NCI-H2171 (cell line): ENCODE data around the gene MAST4.

Experiments used
- DNase-seq: peaks from one replicate; lab custom pipeline; 2025; lab: John Stamatoyannopoulos, UW

MAST4 gene

DNA sequence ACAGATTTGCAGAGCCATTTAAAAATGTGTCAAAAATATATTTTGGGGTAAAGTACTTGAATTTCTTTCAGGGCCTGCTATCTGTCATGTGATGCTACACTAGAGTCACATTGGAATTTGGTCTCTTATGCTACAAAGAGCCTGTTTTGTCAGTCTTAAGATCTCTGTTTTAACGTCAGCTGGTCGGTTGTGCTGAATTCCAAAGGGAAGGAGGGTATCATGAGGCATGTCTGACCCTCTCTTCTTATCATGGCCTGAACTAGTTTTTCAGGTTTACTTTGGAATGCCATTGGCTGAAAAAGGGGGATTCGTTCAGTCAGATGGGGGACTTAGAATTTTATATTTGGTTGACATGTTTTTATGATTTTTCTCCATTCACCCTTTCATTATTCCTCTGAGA lies 309.8 kb downstream of the MAST4 start:
- DNase-seq: no peak

DNA sequence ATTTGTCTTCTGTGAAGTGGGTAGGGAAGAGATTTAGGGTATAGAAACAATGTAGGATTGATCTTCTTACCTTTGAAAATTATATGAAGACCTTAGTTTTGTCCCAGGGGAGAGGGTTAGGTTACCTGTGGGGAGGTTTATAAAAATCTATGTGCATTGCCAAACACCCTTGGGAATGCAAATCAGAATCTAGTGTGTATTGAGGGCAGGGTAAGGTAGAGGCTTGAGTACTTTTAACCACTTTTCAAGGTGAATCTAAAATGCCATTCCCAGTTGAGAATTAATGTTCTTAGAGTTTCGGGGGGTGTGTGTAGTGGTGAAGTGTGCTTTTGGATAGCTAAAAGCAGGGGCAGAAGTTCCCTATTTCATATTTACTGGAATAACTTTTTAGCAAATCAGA lies 312.0 kb downstream of the MAST4 start:
- DNase-seq: no peak

DNA sequence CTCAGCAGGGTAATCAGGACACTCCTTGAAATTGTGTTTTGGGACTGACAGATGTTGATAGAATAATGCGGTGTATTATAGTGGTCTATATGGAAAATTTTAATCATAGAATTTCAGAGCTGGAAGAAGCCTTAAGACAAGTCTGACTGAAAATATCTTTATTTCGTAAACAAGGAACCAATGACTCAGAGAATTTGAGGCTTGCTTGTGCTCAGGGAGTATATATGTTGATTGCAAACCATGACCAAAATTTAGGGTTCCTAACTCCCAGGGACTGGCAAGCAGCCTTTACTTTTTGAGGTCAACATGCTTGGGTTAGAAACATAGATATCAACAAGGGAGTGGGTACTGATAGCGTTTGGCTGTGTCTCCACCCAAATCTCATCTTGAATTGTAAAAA lies 313.2 kb downstream of the MAST4 start:
- no peak for DNase-seq

DNA sequence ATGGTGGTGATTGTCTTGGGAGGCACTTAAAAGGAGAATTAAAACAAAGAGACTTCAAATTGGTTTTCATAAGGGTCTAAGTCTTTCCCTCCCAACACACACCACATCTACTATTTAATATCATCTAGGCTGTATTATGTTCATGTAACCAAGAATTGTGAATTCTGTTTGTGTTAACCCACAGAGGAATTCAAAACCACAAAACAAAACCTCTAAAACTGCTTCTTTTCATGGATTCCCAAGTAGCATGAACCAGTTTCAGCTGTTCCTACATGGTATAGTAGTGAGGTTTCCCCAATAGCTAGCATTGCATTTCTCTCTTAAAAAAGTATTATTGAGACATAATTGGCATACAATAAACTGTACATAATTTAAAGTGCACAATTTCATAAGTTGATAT lies 316.6 kb downstream of the MAST4 start:
- no peak for DNase-seq

DNA sequence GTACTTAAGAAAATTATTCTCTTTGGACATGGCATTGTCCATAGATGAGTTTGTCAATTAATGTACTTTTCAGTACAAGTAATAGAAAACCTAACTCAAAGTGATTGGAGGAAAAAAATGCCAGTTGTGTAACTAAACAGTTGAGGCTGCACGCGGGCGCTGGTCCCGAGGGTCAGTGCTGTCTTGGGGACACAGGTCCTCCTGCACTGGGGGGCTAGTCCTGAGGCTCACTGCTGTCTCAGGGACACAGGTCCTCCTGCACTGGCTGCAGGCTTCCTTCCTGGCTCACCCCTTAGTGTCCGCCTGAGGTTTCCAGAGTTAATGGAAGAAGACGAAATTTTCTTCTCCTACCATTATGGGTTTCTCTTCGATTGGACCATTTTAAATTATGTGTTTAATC lies 319.3 kb downstream of the MAST4 start:
- DNase-seq: no peak

DNA sequence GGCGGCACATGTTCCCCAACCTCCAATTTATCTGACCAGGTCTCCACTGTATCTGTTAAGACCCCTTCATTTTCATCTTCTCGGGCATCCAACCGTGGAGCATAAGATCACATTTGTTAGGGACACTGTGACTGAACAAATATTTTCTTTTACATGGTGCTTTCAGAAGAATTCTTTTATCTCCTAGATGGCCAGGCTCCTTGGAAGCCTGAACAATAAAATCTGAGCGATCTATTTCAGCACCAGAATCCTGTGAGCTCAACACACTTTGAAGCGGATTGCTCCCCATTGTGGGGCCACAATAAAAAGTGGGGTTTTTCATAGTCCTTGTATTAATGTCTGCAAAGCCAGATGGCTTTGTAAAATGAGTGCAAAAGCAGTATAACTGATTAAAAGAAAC lies 326.7 kb downstream of the MAST4 start:
- no peak for DNase-seq

DNA sequence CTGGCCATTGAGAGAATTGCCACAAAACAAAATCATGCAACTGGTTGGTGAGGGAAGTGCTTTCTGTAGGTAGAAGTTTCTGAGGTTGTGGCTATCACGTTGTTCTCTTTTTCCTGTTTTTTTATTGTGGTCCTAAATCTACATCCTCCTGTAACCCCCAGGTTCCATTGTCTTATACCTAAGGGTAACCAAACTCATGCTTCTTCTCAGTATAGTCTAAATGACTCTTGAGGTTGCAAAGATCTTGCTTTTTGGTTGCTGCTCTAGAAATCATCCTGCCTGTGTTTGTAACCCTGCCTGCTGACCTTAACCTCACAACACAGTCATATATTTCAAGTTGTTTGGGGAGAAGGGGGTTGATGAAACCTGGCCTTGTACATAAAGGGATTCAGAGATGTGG lies 327.3 kb downstream of the MAST4 start:
- DNase-seq: no peak

DNA sequence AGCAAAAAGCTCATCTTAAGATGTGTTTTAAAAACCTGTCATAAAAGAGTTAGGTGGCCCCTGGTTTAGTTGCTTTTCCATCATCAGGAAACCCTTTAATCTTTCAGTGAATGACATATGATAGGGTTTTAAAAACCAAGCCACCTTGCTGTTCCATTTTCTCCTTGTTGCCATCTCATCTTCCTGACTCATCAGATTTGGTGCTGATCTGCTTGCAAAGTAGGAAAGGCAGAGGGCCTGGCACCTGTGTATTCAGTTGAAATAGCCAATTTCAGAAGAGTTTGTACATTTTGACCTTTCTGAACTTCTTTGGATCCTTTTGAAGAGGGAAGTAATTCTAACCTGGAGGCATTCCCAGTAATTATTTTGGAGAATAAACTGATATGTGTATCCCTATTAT lies 327.7 kb downstream of the MAST4 start:
- no peak for DNase-seq

DNA sequence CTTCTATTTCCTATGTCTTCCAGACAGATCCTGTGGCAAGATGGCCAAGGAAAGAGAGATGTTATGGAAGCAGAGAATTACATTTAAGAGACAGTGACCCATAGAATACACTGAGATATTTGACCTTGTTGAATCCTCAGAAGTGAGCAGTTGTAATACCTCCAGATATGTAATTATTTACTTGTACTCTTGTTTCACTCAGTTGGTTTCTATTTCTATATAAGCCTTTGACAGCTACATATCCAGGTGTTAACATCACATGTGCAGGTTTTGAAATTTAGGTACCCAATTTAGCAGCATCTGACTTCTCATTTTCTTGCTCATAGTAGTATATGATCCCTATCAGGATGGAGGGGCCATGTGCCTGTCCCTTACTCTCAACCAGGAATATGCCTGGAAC lies 330.9 kb downstream of the MAST4 start:
- DNase-seq: no peak

DNA sequence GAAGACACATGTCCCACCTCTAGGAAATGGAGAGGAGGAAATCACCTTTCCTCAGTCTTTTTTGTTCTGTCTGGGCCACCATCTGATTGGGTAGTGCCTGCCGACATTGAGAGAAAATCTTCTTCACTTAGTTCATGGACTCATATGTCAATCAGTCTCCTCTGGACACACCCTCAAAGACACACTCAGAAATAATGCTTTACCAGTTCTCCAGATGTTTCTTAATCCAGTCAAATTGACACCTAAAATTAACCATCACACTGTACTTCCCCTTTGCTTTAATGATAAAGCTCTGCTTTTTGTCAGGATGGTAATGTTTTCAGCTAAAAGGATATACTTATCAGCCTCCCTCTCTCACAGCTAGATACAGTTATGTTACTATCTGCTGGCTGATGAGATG lies 333.1 kb downstream of the MAST4 start:
- DNase-seq: no peak

DNA sequence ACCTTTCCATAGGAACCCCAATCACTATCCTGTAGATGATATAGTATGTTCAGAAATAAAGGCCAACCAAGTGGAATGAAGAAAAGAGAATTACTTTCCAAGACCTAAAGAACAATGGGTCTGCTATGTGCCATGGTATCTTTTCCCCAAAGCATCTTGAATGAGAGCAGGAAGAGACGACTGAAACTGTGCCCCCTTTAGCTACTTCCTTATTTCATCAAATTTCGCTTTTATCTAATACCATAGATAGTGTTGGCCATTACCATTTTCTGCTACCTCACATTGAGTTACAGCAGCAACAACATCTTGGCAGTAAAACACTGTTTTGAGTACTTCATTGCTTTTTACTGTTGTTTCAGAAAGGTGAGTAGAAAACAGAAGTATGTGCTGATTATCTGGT lies 333.8 kb downstream of the MAST4 start:
- DNase-seq: no peak

DNA sequence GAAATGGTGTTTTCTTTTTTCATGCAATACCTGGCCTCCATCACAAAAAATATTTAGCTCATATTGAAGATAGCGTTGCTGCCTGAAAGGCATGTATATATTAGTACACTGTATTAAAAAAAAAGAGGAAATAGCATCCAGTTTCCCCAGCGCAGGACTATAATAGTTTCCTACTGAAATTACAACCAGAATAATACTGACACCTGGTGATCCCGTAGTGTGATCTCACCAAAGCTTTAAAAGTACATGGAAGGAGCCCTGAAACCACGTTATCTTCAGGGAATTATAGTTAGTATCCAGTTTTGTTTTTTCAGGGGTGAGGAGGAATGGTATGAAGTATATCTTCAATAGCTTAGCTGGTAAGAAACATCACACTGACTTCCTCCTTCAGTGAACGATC lies 335.5 kb downstream of the MAST4 start:
- no peak for DNase-seq

DNA sequence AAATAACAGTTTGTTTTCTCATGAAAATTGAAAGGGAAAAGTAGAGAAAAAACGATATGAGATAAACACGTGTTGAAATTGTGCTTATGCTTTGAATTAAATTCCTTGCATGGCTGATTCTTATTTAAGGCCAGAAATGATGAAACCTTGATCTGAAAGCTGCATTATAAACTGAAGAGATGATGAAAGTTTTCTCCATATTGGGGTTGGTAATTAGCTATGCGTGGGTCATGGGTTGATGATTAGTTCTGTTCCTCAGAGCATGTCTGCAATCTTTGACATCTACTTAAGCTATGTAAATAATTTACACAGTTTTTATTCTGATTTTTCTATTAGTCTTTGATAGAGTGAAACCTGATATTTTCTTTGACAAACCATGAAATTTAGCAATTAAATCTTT lies 336.3 kb downstream of the MAST4 start:
- DNase-seq: no peak

DNA sequence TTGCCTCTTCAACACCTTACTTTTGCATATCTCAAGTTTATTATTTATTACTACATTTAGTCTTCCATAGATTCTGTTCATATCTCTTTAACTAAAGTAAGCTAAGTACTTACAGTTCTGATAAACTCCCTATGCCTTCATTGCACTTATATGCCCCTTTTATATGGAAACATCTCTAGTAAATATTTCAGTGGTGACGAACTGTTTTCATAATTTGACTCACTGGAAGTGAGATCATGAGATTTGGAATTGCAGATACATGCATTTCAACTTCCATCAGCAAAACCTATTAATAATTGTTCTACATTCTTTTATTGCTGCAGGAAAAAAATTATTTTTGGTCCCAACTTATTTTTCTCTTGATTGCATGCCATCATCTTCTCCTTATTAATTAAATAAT lies 336.9 kb downstream of the MAST4 start:
- no peak for DNase-seq

DNA sequence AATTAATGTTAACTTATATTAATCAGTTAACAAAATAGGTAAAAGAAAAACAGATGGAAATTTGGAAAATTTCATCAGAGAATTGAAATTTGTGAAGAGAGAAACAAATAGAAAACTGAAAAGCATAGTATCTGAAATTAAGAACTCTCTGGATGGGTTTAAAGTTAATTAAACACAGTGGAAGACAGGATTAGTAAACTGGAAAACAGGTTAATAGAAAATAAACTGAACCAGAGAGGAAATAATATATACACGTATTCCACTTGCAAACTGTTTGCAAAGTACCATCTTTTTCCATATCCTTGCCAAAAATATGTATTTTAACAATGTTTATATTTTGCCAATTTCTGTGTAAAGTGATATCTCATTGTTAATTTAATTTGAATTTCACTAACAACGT lies 342.9 kb downstream of the MAST4 start:
- DNase-seq: no peak

DNA sequence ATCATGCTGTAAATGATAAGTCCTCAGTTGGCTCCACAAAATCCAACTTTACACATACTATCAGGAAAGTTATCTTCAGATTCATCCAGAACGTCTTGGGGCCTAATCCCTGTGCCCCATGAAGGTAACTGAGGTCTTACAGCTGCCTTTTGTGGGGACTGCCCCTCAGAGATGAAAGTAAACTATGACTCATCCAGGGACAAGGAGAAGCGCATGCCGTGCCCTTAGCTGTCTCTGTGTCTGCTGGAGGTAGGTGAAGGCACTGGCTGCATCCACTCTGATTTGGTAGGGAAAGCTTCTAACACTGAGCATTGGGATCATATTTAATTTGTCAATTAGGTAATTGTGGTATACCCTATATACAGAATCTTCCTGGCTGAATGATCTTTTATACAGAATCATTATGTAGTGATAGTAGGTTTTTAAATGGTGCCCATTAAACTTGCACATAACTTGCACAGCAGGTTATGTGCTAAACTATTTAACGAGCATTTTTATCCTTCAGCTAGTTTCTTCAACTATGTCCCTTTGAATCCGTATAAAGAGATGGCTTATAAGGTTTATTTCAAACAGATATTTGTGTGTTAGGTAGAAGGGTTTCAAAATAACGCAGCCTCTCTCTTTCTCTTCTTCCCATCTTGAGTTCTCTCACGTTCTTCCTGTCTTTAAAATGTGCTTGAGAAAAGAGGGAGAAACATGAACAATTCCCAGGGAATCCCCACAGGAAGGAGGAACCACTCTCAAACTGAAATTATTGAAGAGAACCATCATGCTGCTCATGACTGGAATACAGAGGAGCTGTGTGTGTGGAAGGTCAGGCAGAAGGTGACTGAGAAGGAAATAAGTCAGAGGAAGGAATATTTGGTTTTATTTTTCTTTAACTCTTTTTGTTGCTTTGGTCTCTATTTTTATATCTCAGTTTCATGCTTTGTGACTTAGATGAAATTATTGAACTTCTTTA lies 349.5 kb downstream of the MAST4 start:
- no peak for DNase-seq

DNA sequence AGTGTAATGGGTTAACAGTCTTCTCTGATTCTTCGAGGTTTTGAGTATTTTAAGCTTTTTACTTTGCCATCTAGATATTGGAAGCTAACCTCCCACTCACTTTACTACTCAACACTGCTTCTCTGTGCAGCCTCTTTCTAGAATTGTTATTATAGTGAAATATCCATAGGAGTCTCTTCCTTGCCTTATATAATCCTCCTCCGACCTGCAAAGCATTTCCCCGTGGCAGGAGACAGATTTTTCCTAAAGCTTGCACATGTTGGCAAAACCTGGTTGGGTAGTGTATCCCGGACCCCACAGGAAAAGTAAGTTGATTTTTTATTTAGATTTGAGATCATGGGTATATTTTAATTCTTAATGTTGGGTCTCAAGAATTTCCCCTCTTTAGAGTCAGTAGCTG lies 351.3 kb downstream of the MAST4 start:
- no peak for DNase-seq

DNA sequence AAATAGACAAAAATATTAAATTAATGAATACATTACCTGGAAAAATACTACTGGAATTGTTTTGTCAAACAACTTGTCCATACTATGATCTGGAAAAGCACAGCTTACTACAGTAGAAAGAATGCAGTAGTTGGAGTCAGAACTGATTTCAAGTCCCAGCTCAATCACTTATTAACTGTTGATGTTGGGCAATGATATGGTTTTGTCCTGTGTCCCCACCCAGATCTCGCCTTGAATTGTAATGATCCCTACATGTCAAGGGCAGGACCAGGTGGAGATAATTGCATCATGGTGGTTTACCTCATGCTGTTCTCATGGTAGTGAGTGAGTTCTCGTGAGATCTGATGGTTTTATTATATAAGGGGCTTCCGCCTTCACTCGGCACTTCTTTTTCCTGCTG lies 352.9 kb downstream of the MAST4 start:
- no peak for DNase-seq

DNA sequence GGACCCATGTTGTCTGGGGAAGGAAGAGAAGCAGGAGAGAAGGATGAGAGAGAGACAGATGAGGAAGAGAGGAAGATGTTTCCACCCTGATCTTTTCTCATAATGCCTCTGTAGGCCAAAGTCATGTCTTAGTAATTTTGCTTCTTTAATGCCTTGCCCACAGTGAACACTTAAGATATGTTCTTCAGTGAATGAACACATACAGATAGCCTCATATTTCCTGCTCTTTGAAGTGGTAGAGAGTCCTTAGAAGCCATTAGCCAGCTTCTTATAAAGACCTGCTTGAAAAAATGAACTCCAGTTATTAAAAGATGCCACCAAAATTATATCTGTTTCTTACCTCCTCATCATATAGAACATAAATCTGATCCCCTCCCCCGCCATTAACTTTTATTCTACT lies 356.0 kb downstream of the MAST4 start:
- DNase-seq: no peak

DNA sequence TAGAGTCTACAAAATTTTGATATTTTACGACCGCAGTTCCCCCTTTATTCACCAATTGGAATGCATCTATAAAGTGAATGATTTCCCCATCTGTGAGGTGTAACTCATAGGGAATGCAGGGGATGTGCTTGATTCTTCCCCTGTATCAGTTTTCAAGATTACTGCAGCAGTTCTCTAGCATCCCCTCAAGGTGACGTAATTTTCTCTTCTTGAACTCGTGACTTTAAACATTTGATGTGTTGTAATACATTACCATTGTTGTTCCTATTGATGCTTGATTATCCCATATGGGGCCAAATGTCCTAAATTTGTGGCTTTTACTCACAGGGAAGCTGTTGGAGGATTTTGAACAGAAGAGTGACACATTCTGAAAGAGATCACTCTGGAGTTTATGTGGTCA lies 360.2 kb downstream of the MAST4 start:
- DNase-seq: no peak

DNA sequence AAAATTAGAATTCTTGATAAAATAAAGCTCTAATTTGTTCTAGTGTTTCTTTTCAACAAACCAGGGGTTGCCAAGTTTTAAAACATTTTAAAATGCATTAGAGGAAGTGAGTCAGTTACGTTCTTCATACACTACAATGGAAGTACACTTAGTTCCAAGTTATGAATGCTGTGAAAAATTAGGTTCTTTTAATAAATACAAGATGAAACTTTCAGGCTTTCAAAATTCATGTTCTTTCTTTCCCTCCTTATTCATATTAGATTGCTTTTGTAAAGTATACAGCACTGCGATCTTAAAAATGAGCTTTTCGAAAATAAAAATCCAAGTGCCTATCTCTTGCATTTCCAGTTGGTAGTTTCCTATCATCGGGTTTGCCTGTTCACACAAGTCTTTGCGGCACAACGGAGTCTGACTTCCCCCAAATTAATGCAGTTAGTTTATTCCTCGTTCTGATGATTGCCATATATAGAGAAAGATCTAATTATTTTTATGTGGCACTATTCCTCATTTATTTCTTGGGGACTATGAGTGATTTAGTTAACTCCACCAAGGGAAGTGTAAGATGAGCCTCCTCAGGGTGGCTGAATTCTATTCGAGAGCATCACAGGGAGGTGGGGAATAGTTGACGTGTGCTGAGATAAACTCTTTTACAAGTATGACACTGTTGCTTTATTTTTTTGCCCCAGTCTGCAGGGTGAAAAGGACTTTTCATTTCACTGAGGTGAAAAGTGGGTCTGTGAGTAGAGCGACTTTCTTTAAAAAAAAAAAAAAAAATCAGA lies 362.2 kb downstream of the MAST4 start:
- no peak for DNase-seq

DNA sequence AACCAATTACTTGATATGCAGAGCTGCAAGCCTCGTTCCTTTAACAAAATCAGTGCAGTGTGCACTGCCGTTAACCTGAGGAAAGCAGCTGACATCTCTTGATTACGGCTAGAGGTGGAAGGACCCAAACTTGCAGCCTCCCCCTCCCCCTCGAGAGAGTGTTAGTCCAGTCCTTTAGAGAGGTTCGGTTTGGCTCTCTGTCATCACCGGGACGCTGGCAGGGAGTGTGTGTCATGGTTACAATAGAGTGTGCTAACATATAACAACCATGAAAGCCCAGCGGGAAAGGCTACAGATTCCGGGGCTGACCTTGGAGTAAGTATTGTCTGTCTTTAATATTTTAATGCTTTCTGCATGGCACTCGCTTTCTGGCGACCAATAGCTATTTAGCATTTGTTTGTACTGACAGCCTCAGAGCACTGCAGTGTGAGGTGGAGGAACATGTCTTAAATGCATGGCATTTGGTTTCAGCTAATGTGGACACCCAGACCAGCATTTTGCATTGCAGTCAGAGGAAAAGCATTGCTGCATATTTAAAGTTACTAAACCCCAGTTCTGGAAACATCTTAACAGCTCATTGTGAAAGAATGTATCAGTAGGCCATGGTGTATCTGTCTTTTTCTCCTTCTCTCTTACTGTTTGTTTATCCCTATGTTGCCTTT lies 362.9 kb downstream of the MAST4 start:
- no peak for DNase-seq

DNA sequence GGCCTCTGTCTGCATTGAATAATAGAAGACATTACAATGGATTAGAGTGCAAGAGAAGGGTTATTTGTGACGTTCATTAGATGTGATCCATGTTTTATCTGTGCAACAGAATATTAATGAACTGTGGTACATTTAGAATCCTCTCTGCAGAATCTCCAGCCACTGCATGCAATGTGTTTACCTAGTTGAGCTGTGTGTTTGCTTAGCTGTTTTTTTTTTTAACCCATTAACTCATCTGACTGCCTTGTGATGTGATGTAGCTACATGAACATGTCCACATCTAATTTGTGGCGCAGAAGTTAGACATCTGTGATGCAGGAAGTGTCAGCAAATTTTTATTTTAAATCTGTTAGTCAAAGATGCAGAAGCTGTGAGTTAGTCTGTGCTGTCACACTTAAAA lies 363.5 kb downstream of the MAST4 start:
- no peak for DNase-seq
